Prostate gland (tissue), 2 donors: ENCODE data around the gene NEO1. TPM values are rescaled to one million over a fixed set of nuclear protein-coding genes. Genes with fewer than 3 reads are reported as not detected.

Source experiments
- DNase-seq: peaks from one replicate; pipeline ENCODE4 v3.0.0-alpha.2; 2019; ENCODE audit warnings: low spot score
- H3K27ac ChIP-seq, 2 donors: fragments of 200-600 bp; sonication (generic); 2 replicates each; pipeline ENCODE4 v1.5.1; 2017 to 2019
- H3K27me3 ChIP-seq: fragments of 200-600 bp; sonication (generic); replicated peaks from 2 replicates; pipeline ENCODE4 v1.5.1; 2019; ENCODE audit not compliant: insufficient read depth
- H3K36me3 ChIP-seq, 2 donors: fragments of 200-600 bp; sonication (generic); 1 replicate in 1 of 2; 2 replicates in 1 of 2; pipeline versions ENCODE4 v1.5.1 to v1.8.1; 2017 to 2019
- H3K4me1 ChIP-seq: fragments of 200-600 bp; sonication (generic); replicated peaks from 2 replicates; pipeline ENCODE4 v1.5.1; 2019
- H3K4me3 ChIP-seq, 2 donors: fragments of 200-600 bp; sonication (generic); 2 replicates each; pipeline ENCODE4 v1.5.1; 2017 to 2019
- H3K9me3 ChIP-seq: fragments of 200-600 bp; sonication (generic); 2 replicates; pipeline ENCODE4 v1.5.1; 2017
- POLR2A ChIP-seq: fragments of 450-650 bp; IDR thresholded peaks from one replicate; pipeline ENCODE4 v1.6.1; 2016; ENCODE audit warnings: antibody characterized with exemption, mild to moderate bottlenecking
- POLR2AphosphoS5 ChIP-seq: sonication (generic); formaldehyde crosslinking; IDR thresholded peaks from one replicate; pipeline ENCODE4 v1.6.1; 2017; ENCODE audit warnings: antibody characterized with exemption
- WGBS: methylation state at CpG from one replicate; pipeline ENCODE4 v1.1.5; 2018; 5-methylcytosine and 5-hydroxymethylcytosine counted together
- intact Hi-C: fragments of 100-400 bp; cut with DNase I; formaldehyde crosslinking; loops from one replicate; pipeline ENCODE4 v1.14.2; 2022
- total RNA-seq, 2 donors: library from RNA; depleted of rRNA; stranded (reverse); fragments of >200 nt; gene quantifications; one replicate each; pipeline ENCODE4 v1.1.0, GENCODE V29; 2016
- TF ChIP-seq, protein P1 (sequence below), 4 experiments: fragments of 200-600 bp in 2 of 4; fragments of 450-650 bp in 2 of 4; sonication (generic) in 2 of 4; IDR thresholded peaks; 1 replicate in 3 of 4; 2 replicates in 1 of 4; pipeline ENCODE4 v1.5.1; 2016 to 2019; ENCODE audit warnings: antibody characterized with exemption in 4 of 4, mild to moderate bottlenecking in 2 of 4, moderate library complexity in 2 of 4

NEO1 gene
- total RNA-seq, 2 donors from 2014 or later = 75.0 to 80.7 TPM

GRCh38 chr15:73275862-73276261 lies 223.6 kb downstream of the NEO1 start:
- no peak overlapping the region for H3K27ac ChIP-seq
- H3K9me3 ChIP-seq = no peaks in the 10 kb centered on the region
- DNase-seq = no peak
- H3K36me3 ChIP-seq = no peaks in the 10 kb centered on the region
- no peaks in the 10 kb centered on the region for H3K27me3 ChIP-seq
- H3K4me1 ChIP-seq = no peaks in the 10 kb centered on the region
- TF ChIP-seq, protein P1, sequence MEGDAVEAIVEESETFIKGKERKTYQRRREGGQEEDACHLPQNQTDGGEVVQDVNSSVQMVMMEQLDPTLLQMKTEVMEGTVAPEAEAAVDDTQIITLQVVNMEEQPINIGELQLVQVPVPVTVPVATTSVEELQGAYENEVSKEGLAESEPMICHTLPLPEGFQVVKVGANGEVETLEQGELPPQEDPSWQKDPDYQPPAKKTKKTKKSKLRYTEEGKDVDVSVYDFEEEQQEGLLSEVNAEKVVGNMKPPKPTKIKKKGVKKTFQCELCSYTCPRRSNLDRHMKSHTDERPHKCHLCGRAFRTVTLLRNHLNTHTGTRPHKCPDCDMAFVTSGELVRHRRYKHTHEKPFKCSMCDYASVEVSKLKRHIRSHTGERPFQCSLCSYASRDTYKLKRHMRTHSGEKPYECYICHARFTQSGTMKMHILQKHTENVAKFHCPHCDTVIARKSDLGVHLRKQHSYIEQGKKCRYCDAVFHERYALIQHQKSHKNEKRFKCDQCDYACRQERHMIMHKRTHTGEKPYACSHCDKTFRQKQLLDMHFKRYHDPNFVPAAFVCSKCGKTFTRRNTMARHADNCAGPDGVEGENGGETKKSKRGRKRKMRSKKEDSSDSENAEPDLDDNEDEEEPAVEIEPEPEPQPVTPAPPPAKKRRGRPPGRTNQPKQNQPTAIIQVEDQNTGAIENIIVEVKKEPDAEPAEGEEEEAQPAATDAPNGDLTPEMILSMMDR (IDR thresholded peaks at IDR 0.05) = no peak
- TF ChIP-seq POLR2A (no peak), POLR2AphosphoS5 (no peak)
- H3K4me3 ChIP-seq = no peak overlapping the region
- intact Hi-C loops = no loop called here

DNA sequence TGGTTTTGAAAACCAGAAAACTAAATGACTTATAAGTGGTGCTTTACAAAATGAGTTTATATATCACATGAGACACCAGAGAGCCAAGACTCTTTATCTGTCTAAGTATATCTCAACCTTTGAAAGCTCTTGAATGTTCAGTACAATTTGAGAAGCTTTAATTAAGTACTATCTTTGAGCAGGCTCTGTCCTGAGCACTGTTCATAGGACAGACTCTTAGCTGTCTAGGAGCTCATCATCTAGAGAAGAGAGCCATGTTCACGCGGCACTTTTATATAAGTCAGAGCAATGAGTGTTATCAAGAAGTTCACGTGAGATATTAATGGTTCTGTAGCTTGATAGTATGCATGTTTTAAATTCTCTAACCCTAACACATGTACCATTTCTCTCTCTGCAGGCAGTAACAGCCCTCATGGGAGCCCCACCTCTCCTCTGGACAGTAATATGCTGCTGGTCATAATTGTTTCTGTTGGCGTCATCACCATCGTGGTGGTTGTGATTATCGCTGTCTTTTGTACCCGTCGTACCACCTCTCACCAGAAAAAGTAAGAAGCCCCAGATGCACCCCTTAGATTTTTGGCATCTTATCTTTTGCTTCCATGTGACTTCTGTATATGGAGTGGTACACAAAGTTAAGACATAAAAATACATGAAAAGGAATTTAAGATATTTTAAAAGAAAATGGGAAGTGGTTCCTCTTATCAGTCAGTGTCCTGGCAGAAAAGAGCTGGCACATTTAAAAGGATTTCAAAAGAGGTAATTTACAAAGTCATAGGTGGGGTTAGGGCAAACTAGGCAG lies 230.5 kb downstream of the NEO1 start:
- Histone ChIP-seq H3K36me3 (no peaks in the 10 kb centered on the region), H3K27ac (no peak overlapping the region), H3K4me1 (no peaks in the 10 kb centered on the region), H3K4me3 (no peak overlapping the region), H3K27me3 (no peaks in the 10 kb centered on the region), H3K9me3 (no peaks in the 10 kb centered on the region)
- TF ChIP-seq POLR2A = no peak
- TF ChIP-seq POLR2AphosphoS5 = no peak
- TF ChIP-seq, protein P1 (IDR thresholded peaks at IDR 0.05) = no peak
- DNase-seq = no peak
- WGBS = 90% methylated on average over 8 of the region's 8 CpGs
- intact Hi-C loops = no loop called here

DNA sequence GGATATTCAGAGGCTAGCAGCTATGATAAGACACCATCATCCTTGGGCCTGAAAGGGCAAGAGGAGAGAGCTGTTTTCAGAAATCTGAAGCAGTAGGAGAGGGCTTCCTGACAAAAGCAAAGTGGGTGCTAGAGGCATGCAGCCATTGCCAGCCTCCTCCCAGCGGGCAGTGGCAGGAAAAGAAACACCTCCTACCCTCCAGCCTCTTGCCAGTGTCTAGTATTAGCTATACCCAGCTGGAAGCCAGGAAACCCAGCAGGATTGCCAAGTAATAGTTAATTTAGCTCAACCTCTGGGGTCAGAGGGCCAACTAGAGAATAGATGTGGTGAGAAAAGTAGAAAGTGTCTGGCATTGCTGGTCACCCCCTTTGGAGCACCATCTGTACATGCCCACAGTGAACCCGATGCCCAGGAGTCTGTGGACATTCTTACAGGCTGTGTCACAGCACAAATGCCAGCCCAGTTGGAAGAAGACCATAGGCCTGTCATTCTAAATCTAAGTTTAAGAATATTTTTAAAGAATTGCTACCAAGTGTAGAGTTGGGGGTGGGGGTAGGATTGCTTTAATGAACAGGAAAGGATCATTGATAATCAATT lies 231.2 kb downstream of the NEO1 start:
- TF ChIP-seq POLR2A (no peak), POLR2AphosphoS5 (no peak)
- TF ChIP-seq, protein P1 (IDR thresholded peaks at IDR 0.05) = no peak
- no peak overlapping the region for H3K27ac ChIP-seq
- WGBS = 93% methylated on average over 2 of the region's 2 CpGs
- intact Hi-C loops = no loop called here
- no peak for DNase-seq
- H3K36me3 ChIP-seq = no peaks in the 10 kb centered on the region
- H3K4me3 ChIP-seq = no peak overlapping the region
- H3K27me3 ChIP-seq = no peaks in the 10 kb centered on the region
- H3K9me3 ChIP-seq = no peaks in the 10 kb centered on the region
- no peaks in the 10 kb centered on the region for H3K4me1 ChIP-seq

DNA sequence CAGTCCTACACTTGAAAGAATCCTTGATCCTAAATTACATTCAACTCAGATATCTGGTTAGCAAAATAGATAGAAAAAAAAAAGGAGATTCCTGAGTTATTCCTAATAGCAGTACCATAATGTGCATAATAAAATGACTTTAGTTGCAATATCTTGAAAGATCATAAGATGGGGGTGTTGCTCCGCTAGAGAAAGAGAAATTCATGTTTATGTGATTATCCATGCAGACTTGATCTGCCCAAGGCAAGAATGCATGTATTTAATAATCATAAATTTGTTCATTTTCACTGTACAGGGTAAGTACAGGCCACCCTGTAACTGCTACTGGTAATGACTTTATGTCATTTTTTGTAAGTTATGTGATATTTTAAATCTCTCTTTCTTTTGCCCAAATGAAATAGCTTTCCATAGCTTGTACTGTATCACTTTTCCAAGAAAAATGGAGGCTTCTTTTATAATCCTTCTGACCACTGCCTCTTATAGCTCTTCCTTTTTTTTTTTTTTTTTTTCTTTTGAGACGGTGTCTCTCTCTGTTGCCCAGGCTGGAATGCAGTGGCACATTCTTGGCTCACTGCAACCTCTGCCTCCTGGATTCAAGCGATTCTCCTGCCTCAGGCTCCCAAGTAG lies 231.9 kb downstream of the NEO1 start:
- DNase-seq = no peak
- Histone ChIP-seq H3K9me3 (no peaks in the 10 kb centered on the region), H3K27ac (no peak overlapping the region), H3K4me3 (no peak overlapping the region), H3K36me3 (no peaks in the 10 kb centered on the region), H3K4me1 (no peaks in the 10 kb centered on the region), H3K27me3 (no peaks in the 10 kb centered on the region)
- TF ChIP-seq, protein P1 (IDR thresholded peaks at IDR 0.05) = peak in 1 of 4 experiments; percentile 17
- TF ChIP-seq POLR2AphosphoS5 = no peak
- no peak for TF ChIP-seq POLR2A
- intact Hi-C loops = no loop called here
- 66% methylated on average over 3 of the region's 3 CpGs for WGBS
